Neutrophil (primary cell): ENCODE measurements around the gene OR2M4.
"Not testable (repeated sequence)": the region's sequence is repeated elsewhere in the genome, so short reads cannot be mapped to it uniquely, and the experiment has no call there.

Source experiments
- H3K27ac ChIP-seq: fragments of 200-600 bp; sonication (generic); 2 replicates; pipeline ENCODE4 v1.5.1; 2016; ENCODE audit warnings: mild to moderate bottlenecking, moderate library complexity
- H3K27me3 ChIP-seq: fragments of 200-600 bp; sonication (generic); 2 replicates; pipeline ENCODE4 v1.6.0; 2016; ENCODE audit warnings: mild to moderate bottlenecking
- H3K36me3 ChIP-seq: fragments of 200-600 bp; sonication (generic); 2 replicates; pipeline ENCODE4 v1.5.1; 2017
- H3K4me1 ChIP-seq, 2 experiments: fragments of 200-600 bp in 1 of 2; sonication (generic) in 1 of 2; 1 replicate in 1 of 2; 2 replicates in 1 of 2; pipeline versions ENCODE4 v1.5.1 to v1.6.1; 2013 to 2016; ENCODE audit warnings: low read depth in 1 of 2, low read length in 1 of 2, mild to moderate bottlenecking in 1 of 2, moderate library complexity in 1 of 2; ENCODE audit not compliant: control insufficient read depth in 1 of 2, insufficient read depth in 1 of 2
- H3K4me3 ChIP-seq, 2 experiments: fragments of 200-600 bp in 1 of 2; sonication (generic) in 1 of 2; 1 replicate in 1 of 2; 2 replicates in 1 of 2; pipeline ENCODE4 v1.5.1; 2013 to 2016; ENCODE audit warnings: low read depth in 1 of 2, low read length in 1 of 2, mild to moderate bottlenecking in 1 of 2, moderate library complexity in 1 of 2
- H3K9me3 ChIP-seq: fragments of 200-600 bp; sonication (generic); 2 replicates; pipeline ENCODE4 v1.5.1; 2016
- TF ChIP-seq, protein P1 (sequence below): fragments of 200-600 bp; sonication (generic); IDR thresholded peaks from 2 replicates; pipeline ENCODE4 v1.5.1; 2016; ENCODE audit warnings: antibody characterized with exemption

OR2M4 gene

GRCh38 chr1:248196965-248197364 is 34.3 kb upstream of the OR2M4 start, which contains the start of gene OR2M3:
TSS of gene OR2M3 (plus strand) at chr1:248197265. CDS start at chr1:248203068, 5,803 bp downstream.
- H3K9me3 ChIP-seq = no peaks in the 10 kb centered on the region
- no peaks in the 10 kb centered on the region for H3K4me1 ChIP-seq
- H3K27ac ChIP-seq = no peak within 1 kb of the TSS
- no peak within 1 kb of the TSS for H3K4me3 ChIP-seq
- TF ChIP-seq, protein P1, sequence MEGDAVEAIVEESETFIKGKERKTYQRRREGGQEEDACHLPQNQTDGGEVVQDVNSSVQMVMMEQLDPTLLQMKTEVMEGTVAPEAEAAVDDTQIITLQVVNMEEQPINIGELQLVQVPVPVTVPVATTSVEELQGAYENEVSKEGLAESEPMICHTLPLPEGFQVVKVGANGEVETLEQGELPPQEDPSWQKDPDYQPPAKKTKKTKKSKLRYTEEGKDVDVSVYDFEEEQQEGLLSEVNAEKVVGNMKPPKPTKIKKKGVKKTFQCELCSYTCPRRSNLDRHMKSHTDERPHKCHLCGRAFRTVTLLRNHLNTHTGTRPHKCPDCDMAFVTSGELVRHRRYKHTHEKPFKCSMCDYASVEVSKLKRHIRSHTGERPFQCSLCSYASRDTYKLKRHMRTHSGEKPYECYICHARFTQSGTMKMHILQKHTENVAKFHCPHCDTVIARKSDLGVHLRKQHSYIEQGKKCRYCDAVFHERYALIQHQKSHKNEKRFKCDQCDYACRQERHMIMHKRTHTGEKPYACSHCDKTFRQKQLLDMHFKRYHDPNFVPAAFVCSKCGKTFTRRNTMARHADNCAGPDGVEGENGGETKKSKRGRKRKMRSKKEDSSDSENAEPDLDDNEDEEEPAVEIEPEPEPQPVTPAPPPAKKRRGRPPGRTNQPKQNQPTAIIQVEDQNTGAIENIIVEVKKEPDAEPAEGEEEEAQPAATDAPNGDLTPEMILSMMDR = no peak
- no peaks in the 10 kb centered on the region for H3K36me3 ChIP-seq
- no peaks in the 10 kb centered on the region for H3K27me3 ChIP-seq

- Histone ChIP-seq H3K27ac (no peak overlapping the region), H3K4me3 (no peak overlapping the region)
- TF ChIP-seq, protein P1 = no peak
Measured at GRCh38 chr1:248215880-248216279, 15.3 kb upstream of the OR2M4 start.

GRCh38 chr1:248225537-248225936 is 5.7 kb upstream of the OR2M4 start:
- Histone ChIP-seq H3K4me1 (no peaks in the 10 kb centered on the region), H3K27ac (no peak overlapping the region), H3K9me3 (no peaks in the 10 kb centered on the region), H3K36me3 (no peaks in the 10 kb centered on the region), H3K27me3 (no peaks in the 10 kb centered on the region), H3K4me3 (no peak overlapping the region)
- TF ChIP-seq, protein P1 = no peak

More at GRCh38 chr1:248215880-248216279, 15.3 kb upstream of the OR2M4 start:
- Histone ChIP-seq H3K4me1 (peaks cover 11 to 30% of the 10 kb centered on the region in 2 experiments), H3K9me3 (no peaks in the 10 kb centered on the region), H3K36me3 (no peaks in the 10 kb centered on the region), H3K27me3 (no peaks in the 10 kb centered on the region)

- Histone ChIP-seq H3K4me3 (no peak overlapping the region), H3K9me3 (no peaks in the 10 kb centered on the region), H3K4me1 (no peaks in the 10 kb centered on the region), H3K27me3 (no peaks in the 10 kb centered on the region), H3K36me3 (no peaks in the 10 kb centered on the region), H3K27ac (no peak overlapping the region)
- TF ChIP-seq, protein P1 = no peak
Measured at GRCh38 chr1:248229360-248229908, 1.8 kb upstream of the OR2M4 start.

DNA sequence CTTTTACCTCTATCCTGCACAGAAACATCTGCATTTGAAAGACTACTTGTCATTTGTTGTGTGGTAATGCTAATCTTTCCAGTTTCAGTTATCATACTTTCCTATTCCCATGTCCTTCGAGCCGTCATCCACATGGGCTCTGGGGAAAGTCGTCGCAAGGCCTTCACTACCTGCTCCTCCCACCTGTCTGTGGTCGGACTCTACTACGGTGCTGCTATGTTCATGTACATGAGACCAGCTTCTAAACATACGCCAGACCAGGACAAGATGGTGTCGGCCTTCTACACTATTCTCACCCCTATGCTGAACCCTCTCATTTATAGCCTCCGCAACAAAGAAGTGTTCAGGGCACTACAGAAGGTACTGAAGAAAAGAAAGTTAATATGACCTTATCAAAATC is 8.3 kb downstream of the OR2M4 start:
- H3K27ac ChIP-seq = no peak overlapping the region
- H3K36me3 ChIP-seq = no peaks in the 10 kb centered on the region
- no peaks in the 10 kb centered on the region for H3K9me3 ChIP-seq
- H3K4me3 ChIP-seq = no peak overlapping the region
- TF ChIP-seq, protein P1 = no peak
- no peaks in the 10 kb centered on the region for H3K4me1 ChIP-seq
- no peaks in the 10 kb centered on the region for H3K27me3 ChIP-seq

GRCh38 chr1:248243204-248243603 is 12.0 kb downstream of the OR2M4 start:
- no peak overlapping the region for H3K27ac ChIP-seq
- no peak overlapping the region for H3K4me3 ChIP-seq
- H3K4me1 ChIP-seq = peaks cover 0 to 6% of the 10 kb centered on the region in 2 experiments
- no peaks in the 10 kb centered on the region for H3K27me3 ChIP-seq
- H3K9me3 ChIP-seq = no peaks in the 10 kb centered on the region
- H3K36me3 ChIP-seq = no peaks in the 10 kb centered on the region
- TF ChIP-seq, protein P1 = no peak

- not testable (repeated sequence) for H3K4me1 ChIP-seq, H3K4me3 ChIP-seq, H3K27ac ChIP-seq, H3K36me3 ChIP-seq, H3K9me3 ChIP-seq, H3K27me3 ChIP-seq
Measured at GRCh38 chr1:248259309-248259708, 28.1 kb downstream of the OR2M4 start.
